Gastrocnemius medialis (tissue), 4 donors: Measurements from ENCODE around the gene PPP1R2. TPM values are rescaled to one million over a fixed set of nuclear protein-coding genes. Genes with fewer than 3 reads are reported as not detected.
A peak's percentile ranks its signal among the peaks of the same experiment; 100 is the strongest.

Experiments used
- ATAC-seq, 2 donors: fragments of 150-250 bp; one replicate each; pipeline ENCODE4 v1.9.1; 2016
- DNase-seq, 2 donors: peaks; one replicate each; pipeline ENCODE4 v3.0.0-alpha.2; 2019
- H3K27ac ChIP-seq, 4 donors: fragments of 200-600 bp; sonication (generic); 1 replicate in 1 of 4; 2 replicates in 3 of 4; pipeline ENCODE4 v1.5.1; 2016 to 2018; ENCODE audit warnings: mild to moderate bottlenecking in 2 of 4, moderate library complexity in 1 of 4
- H3K27me3 ChIP-seq, 3 donors: fragments of 200-600 bp; sonication (generic) in 2 of 3; 1 replicate in 1 of 3; 2 replicates in 2 of 3; pipeline versions ENCODE4 v1.5.1 to v1.6.0; 2016 to 2019; ENCODE audit warnings: mild to moderate bottlenecking in 1 of 3, moderate library complexity in 1 of 3
- H3K36me3 ChIP-seq, 2 donors: fragments of 200-600 bp; sonication (generic) in 1 of 2; one replicate each; pipeline ENCODE4 v1.5.1; 2017 to 2018
- H3K4me1 ChIP-seq, 2 donors: fragments of 200-600 bp; sonication (generic) in 1 of 2; one replicate each; pipeline ENCODE4 v1.5.1; 2016 to 2017; ENCODE audit warnings: mild to moderate bottlenecking in 2 of 2
- H3K4me3 ChIP-seq, 4 donors: fragments of 200-600 bp; sonication (generic) in 3 of 4; 1 replicate in 1 of 4; 2 replicates in 3 of 4; pipeline ENCODE4 v1.5.1; 2016 to 2019; ENCODE audit warnings: mild to moderate bottlenecking in 2 of 4
- H3K9me3 ChIP-seq, 3 donors: fragments of 200-600 bp; sonication (generic) in 2 of 3; 1 replicate in 1 of 3; 2 replicates in 2 of 3; pipeline ENCODE4 v1.5.1; 2016 to 2019
- CTCF ChIP-seq, 5 experiments: fragments of 450-650 bp in 3 of 5; fragments of 200-600 bp in 2 of 5; sonication (generic) in 2 of 5; IDR thresholded peaks in 4 of 5; conservative IDR thresholded peaks in 1 of 5; 1 replicate in 4 of 5; 2 replicates in 1 of 5; pipeline ENCODE4 v1.5.1; 2016 to 2019; ENCODE audit warnings: antibody characterized with exemption in 5 of 5, mild to moderate bottlenecking in 3 of 5, moderate library complexity in 3 of 5
- POLR2A ChIP-seq, 2 donors: fragments of 450-650 bp; IDR thresholded peaks; one replicate each; pipeline ENCODE4 v1.6.1; 2017; ENCODE audit warnings: antibody characterized with exemption in 2 of 2, mild to moderate bottlenecking in 2 of 2, moderate library complexity in 2 of 2
- in situ Hi-C, 4 donors: fragments of 200-750 bp; cut with MboI; loops; one replicate each; pipeline versions ENCODE4 v1.15.0 to v1.8.0; 2017; ENCODE audit warnings: low sequenced_read_pairs in 4 of 4
- intact Hi-C: fragments of 100-400 bp; cut with DNase I; formaldehyde crosslinking; loops from one replicate; pipeline ENCODE4 v1.15.1; 2023; ENCODE audit warnings: low total_unique reads
- total RNA-seq, 4 donors: library from RNA; depleted of rRNA; stranded (reverse); fragments of >200 nt; gene quantifications; one replicate each; pipeline versions ENCODE4 v1.1.0 to v1.2.3, GENCODE V29; 2016

The PPP1R2 gene
- total RNA-seq, 4 donors from 2014 or later = 80.6 to 133 (median 108) TPM

DNA sequence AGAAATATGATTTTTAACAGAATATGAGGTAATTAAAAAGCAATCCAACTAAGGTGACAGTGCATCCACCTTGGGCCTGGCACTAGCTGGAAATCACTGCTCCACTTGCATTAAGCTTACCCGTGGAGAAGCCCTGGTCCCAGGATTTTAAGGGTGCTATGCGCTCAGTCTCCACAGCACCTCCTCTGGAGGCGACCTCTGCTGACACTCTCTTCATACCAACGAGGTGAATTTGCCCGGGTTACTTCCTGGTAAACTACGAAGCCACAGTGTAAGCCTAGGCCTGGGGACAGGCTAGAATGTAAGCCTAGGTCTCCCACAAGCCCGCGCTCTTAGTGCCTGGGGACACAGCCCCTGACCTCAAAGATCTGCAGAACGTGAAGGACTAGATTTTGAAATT is 39.8 kb upstream of the PPP1R2 start:
- peak overlapping the region in 3 of 4 donors; percentile 68 to 76 (median 72) for H3K27ac ChIP-seq
- ATAC-seq = no peak
- H3K4me1 ChIP-seq = peaks cover 26 to 27% of the 10 kb centered on the region in 2 donors
- no peaks in the 10 kb centered on the region for H3K36me3 ChIP-seq
- H3K27me3 ChIP-seq = no peaks in the 10 kb centered on the region
- intact Hi-C loops = no loop called here
- TF ChIP-seq CTCF (IDR thresholded peaks at IDR 0.05 in 4 of 5, conservative IDR thresholded peaks at IDR 0.05 in 1 of 5) = no peak
- no peak for TF ChIP-seq POLR2A (IDR thresholded peaks at IDR 0.05)
- in situ Hi-C loops = loop anchor here in 1 of 4 donors (25.0 kb wide), 1 partner anchor 254 kb away; no protein-coding TSS in a partner anchor
- DNase-seq = no peak
- H3K4me3 ChIP-seq = peak overlapping the region in 3 of 4 donors; percentile 33 to 46 (median 41)
- H3K9me3 ChIP-seq = no peaks in the 10 kb centered on the region

DNA sequence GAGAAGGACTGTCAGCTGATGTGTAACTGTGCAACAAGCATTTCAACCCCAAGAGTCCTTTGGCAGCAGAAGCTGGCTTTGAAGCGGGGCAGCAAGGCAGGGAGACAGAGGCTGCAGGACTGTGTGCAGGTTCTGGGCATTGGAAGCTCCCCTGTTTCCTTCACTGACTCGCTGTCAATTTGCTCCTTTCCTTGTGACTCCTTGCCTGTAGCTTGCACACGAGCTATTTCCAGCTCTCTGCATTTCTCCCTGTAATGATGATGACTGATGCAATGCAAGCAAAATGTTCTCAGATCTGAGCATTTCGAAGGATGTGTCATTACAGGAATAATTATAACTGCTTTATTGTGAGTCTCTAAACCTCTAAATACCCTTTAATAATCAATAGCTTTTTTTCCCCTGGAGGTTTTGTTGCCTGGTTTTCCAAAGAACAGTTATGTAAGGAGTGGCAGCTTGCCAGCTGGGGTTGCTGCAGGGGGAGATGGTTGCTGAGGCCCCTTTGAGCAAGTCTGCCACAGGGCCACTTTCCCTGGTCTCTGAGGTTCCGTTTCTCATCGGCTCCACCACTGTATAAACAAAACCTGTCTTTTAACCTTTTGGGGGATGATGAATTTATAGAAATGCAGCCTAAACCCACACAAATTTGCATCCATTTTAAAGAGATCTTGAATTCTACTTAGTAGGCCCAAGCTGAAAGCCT is 37.8 kb upstream of the PPP1R2 start:
- no peak for DNase-seq
- TF ChIP-seq POLR2A (IDR thresholded peaks at IDR 0.05) = no peak
- TF ChIP-seq CTCF (IDR thresholded peaks at IDR 0.05 in 4 of 5, conservative IDR thresholded peaks at IDR 0.05 in 1 of 5) = no peak
- no peaks in the 10 kb centered on the region for H3K27me3 ChIP-seq
- H3K9me3 ChIP-seq = no peaks in the 10 kb centered on the region
- in situ Hi-C loops (loop anchor here in 1 of 4 donors (25.0 kb wide), 1 partner anchor 256 kb away; no protein-coding TSS in a partner anchor), intact Hi-C loops (no loop called here)
- ATAC-seq = peak; percentile 35 to 72
- H3K4me1 ChIP-seq = peaks cover 26 to 27% of the 10 kb centered on the region in 2 donors
- peak overlapping the region in 2 of 4 donors; percentile 44 to 68 for H3K27ac ChIP-seq
- peak overlapping the region; percentile 33 to 47 (median 38) for H3K4me3 ChIP-seq
- no peaks in the 10 kb centered on the region for H3K36me3 ChIP-seq

GRCh38 chr3:195579281-195579680 is 36.2 kb upstream of the PPP1R2 start:
- H3K36me3 ChIP-seq = no peaks in the 10 kb centered on the region
- H3K4me3 ChIP-seq = peak overlapping the region in 3 of 4 donors; percentile 23 to 41 (median 33)
- ATAC-seq = no peak
- in situ Hi-C loops = loop anchor here in 1 of 4 donors (25.0 kb wide), 1 partner anchor 258 kb away; no protein-coding TSS in a partner anchor
- no peaks in the 10 kb centered on the region for H3K27me3 ChIP-seq
- peaks cover 23 to 24% of the 10 kb centered on the region in 2 donors for H3K4me1 ChIP-seq
- no peaks in the 10 kb centered on the region for H3K9me3 ChIP-seq
- no peak for TF ChIP-seq POLR2A (IDR thresholded peaks at IDR 0.05)
- no peak for TF ChIP-seq CTCF (IDR thresholded peaks at IDR 0.05 in 4 of 5, conservative IDR thresholded peaks at IDR 0.05 in 1 of 5)
- intact Hi-C loops = no loop called here
- no peak for DNase-seq
- H3K27ac ChIP-seq = no peak overlapping the region

GRCh38 chr3:195578565-195578964 is 35.4 kb upstream of the PPP1R2 start:
- no peaks in the 10 kb centered on the region for H3K36me3 ChIP-seq
- ATAC-seq (no peak), DNase-seq (no peak)
- intact Hi-C loops = no loop called here
- no peak overlapping the region for H3K27ac ChIP-seq
- no peak for TF ChIP-seq POLR2A (IDR thresholded peaks at IDR 0.05)
- no peak for TF ChIP-seq CTCF (IDR thresholded peaks at IDR 0.05 in 4 of 5, conservative IDR thresholded peaks at IDR 0.05 in 1 of 5)
- in situ Hi-C loops = loop anchor here in 1 of 4 donors (25.0 kb wide), 1 partner anchor 259 kb away; no protein-coding TSS in a partner anchor
- H3K4me1 ChIP-seq = peaks cover 26 to 30% of the 10 kb centered on the region in 2 donors
- no peaks in the 10 kb centered on the region for H3K27me3 ChIP-seq
- no peaks in the 10 kb centered on the region for H3K9me3 ChIP-seq
- peak overlapping the region in 2 of 4 donors; percentile 12 to 41 for H3K4me3 ChIP-seq
